ENCODE results near the gene CDK11A. TPM values are rescaled to one million over a fixed set of nuclear protein-coding genes. Genes with fewer than 3 reads are reported as not detected.
"Not testable (repeated sequence)": the region's sequence is repeated elsewhere in the genome, so short reads cannot be mapped to it uniquely, and the experiment has no call there.

CDK11A gene
- total RNA-seq, 4 donors from 2014 or later: 25.0 to 77.7 (median 39.0) TPM

GRCh38 chr1:1732381-1732780 lies 8.2 kb upstream of the CDK11A start:
- no peak for TF ChIP-seq CTCF (IDR thresholded peaks at IDR 0.05)
- no peak for DNase-seq (ENCODE audit: low spot score)
- no peak for ATAC-seq (ENCODE audit: low FRiP score)

DNA sequence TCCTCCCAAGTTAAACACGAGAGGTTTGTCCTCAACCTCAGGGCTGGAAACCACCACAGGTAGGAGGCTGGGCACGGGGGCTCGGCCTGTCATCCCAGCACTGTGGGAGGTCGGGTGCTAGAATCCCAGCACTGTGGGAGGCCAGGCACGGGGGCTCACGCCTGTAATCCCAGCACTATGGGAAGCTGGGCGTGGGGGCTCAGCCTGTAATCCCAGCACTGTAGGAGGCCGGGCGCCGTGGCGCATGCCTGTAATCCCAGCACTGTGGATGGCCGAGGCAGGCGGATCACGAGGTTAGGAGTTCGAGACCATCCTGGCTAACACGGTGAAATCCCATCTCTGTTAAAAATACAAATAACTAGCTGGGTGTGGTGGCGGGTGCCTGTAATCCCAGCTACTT lies 6.7 kb upstream of the CDK11A start:
- TF ChIP-seq CTCF (IDR thresholded peaks at IDR 0.05): no peak
- DNase-seq (ENCODE audit: low spot score): no peak
- ATAC-seq (ENCODE audit: low FRiP score): no peak

- ATAC-seq (ENCODE audit: low FRiP score); DNase-seq (ENCODE audit: low spot score): not testable (repeated sequence)
Observed at GRCh38 chr1:1730230-1730629, 6.1 kb upstream of the CDK11A start.

- not testable (repeated sequence) for DNase-seq (ENCODE audit: low spot score); ATAC-seq (ENCODE audit: low FRiP score)
Observed at GRCh38 chr1:1729116-1729816, 5.1 kb upstream of the CDK11A start.

GRCh38 chr1:1728308-1729005 lies 4.3 kb upstream of the CDK11A start:
- not testable (repeated sequence) for DNase-seq (ENCODE audit: low spot score); ATAC-seq (ENCODE audit: low FRiP score)

DNA sequence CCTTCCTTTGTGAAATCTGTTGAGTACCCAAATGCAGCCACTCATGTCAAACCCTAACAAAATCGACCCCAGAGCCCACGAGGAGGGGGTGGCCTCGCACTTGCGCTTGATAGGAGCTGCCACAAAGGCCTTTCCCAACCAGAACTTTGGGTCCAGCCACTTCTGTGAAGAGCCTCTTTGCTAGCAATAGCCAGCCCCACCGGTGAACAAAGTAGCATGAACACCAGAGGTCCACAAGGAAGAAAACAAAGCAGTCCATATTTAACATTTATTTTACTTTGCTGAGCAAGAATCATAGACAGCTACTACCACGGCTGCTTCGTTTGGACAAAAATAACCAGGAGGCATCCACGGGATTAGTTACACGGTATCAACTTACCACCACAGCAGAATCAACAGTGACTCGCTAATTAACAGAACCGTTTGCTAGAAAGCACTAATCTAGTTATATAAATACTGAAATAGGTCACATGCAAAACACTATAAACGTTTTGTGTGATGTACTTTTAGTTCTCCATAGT lies 3.0 kb upstream of the CDK11A start:
- DNase-seq (ENCODE audit: low spot score); ATAC-seq (ENCODE audit: low FRiP score): not testable (repeated sequence)

GRCh38 chr1:1726088-1726487 lies 1.9 kb upstream of the CDK11A start:
- DNase-seq (ENCODE audit: low spot score): not testable (repeated sequence)

DNA sequence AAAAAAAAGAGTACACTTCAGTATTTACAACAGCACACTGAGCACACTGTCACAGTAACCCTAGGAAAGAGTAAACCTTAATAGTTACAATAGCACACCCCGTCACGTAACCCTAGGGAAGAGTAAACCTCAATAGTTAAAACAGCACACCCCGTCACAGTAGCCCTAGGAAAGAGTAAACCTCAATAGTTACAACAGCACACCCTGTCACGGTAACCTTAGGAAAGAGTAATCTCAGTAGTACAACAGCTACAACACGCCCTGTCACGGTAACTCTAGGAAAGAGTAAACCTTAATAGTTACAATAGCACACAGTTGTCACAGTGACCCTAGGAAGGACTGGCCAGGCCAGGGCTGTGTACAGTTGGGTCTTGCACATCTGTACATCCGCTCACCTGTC lies 3.0 kb downstream of the CDK11A start:
- no peak for ATAC-seq (ENCODE audit: low FRiP score)
- no peak for DNase-seq (ENCODE audit: low spot score)
- no peak for TF ChIP-seq CTCF (IDR thresholded peaks at IDR 0.05)

More at GRCh38 chr1:1726088-1726487, 1.9 kb upstream of the CDK11A start:
- not testable (repeated sequence) for ATAC-seq (ENCODE audit: low FRiP score)

DNA sequence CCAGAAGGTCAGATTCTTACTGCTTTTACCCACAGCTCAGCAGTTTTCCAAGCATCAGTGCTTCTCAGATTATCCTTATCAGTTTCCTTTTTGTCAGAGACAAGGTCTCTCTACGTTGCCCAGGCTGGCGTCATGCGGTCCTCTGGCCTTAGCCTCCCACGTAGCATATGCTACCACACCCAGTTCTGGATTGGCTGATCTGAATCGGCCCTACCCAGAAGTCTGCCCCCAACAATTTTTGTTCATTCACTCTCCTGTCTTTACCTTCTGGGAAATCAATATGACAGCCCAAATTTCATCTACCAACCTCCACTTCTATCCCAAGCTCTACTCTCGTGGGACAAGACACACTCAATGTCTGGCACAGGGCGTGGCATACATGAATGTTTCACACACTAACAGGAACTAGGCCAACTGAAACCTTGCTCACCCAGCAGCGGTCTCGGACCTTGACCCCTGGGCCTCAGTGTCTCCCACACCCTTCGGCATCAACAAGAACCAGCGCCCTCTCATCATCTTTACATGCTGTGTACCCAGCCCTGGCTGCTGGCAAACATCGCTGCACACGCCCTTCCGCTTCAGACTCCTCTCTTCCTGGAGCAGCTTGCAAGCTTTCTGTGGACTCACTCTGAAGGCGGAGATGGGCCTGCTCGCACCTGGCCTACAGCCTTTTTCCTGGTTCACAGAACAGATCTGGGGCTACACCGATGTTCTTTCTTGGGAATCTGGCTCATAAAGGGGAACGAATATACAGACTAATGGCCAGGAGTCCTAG lies 8.9 kb downstream of the CDK11A start:
- ATAC-seq (ENCODE audit: low FRiP score); DNase-seq (ENCODE audit: low spot score): not testable (repeated sequence)

- not testable (repeated sequence) for DNase-seq (ENCODE audit: low spot score); ATAC-seq (ENCODE audit: low FRiP score)
Observed at GRCh38 chr1:1707897-1708296, 16.3 kb downstream of the CDK11A start.

DNA sequence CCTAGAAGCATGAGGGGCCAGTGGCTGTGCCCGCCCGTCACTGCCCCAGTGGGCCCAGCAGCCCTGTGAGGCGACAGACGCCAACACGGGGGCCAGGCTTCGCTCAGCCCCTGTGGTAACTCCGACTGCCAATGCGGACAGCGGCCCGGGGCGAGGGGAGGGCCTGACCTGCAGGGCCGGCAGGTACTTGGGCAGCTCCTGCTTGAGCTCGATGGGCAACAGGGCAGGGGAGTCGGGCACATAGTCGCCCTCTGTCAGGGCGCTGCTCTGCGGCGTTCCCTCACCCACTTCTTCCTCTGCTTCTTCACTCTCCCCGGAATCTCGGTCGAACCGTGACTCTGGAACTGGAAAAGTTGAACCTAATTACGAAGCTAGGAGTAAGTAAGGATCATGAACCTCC lies 16.9 kb downstream of the CDK11A start:
- DNase-seq (ENCODE audit: low spot score); ATAC-seq (ENCODE audit: low FRiP score): not testable (repeated sequence)

- not testable (repeated sequence) for ATAC-seq (ENCODE audit: low FRiP score); DNase-seq (ENCODE audit: low spot score)
Observed at GRCh38 chr1:1705623-1706022, 18.5 kb downstream of the CDK11A start.

DNA sequence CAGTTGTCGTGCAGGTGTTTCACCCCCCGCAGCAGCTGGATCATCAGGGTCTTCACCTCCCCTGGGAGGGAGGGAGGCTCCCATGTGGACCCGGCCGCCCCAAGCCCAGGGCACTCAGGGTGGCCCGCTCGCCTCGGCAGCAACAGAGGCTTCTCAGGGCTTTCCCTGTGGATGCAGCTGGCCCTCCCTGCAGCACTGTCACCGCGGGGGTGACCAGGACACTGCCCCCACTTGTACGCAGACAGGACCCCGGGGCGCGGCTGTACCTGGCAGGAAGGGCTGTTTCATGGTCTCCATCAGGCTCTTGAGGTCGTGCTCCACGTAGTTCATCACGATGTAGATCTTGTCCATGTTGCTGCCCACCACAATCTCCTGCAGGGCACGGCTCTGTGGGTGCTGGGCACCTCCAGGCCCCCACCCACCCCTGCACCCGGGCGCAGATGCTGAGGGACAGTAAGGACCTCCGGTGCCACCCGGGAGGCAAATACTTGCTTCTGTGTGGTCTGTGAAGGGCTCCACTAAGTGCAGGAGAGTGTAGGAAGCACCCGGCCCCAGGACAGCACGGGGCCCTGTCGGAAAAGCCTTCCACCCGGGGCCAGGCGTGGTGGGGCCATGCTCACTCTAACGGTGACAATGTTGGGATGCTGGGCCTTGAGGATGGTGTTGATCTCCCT lies 19.7 kb downstream of the CDK11A start:
- DNase-seq (ENCODE audit: low spot score): not testable (repeated sequence)

More for the DNA sequence above, 19.7 kb downstream of the CDK11A start:
- not testable (repeated sequence) for ATAC-seq (ENCODE audit: low FRiP score)

Measured in omental fat pad (tissue), 4 donors.